Gastrocnemius medialis (tissue), 4 donors: ENCODE results near the gene ELOA. TPM values are rescaled to one million over a fixed set of nuclear protein-coding genes. Genes with fewer than 3 reads are reported as not detected.
A peak's percentile ranks its signal among the peaks of the same experiment; 100 is the strongest.

ENCODE experiments used
- ATAC-seq, 2 donors: fragments of 150-250 bp; one replicate each; pipeline ENCODE4 v1.9.1; 2016
- DNase-seq, 2 donors: peaks; one replicate each; pipeline ENCODE4 v3.0.0-alpha.2; 2019
- H3K27ac ChIP-seq, 4 donors: fragments of 200-600 bp; sonication (generic); 1 replicate in 1 of 4; 2 replicates in 3 of 4; pipeline ENCODE4 v1.5.1; 2016 to 2018; ENCODE audit warnings: mild to moderate bottlenecking in 2 of 4, moderate library complexity in 1 of 4
- H3K27me3 ChIP-seq, 3 donors: fragments of 200-600 bp; sonication (generic) in 2 of 3; 1 replicate in 1 of 3; 2 replicates in 2 of 3; pipeline versions ENCODE4 v1.5.1 to v1.6.0; 2016 to 2019; ENCODE audit warnings: mild to moderate bottlenecking in 1 of 3, moderate library complexity in 1 of 3
- H3K36me3 ChIP-seq, 2 donors: fragments of 200-600 bp; sonication (generic) in 1 of 2; one replicate each; pipeline ENCODE4 v1.5.1; 2017 to 2018
- H3K4me1 ChIP-seq, 2 donors: fragments of 200-600 bp; sonication (generic) in 1 of 2; one replicate each; pipeline ENCODE4 v1.5.1; 2016 to 2017; ENCODE audit warnings: mild to moderate bottlenecking in 2 of 2
- H3K4me3 ChIP-seq, 4 donors: fragments of 200-600 bp; sonication (generic) in 3 of 4; 1 replicate in 1 of 4; 2 replicates in 3 of 4; pipeline ENCODE4 v1.5.1; 2016 to 2019; ENCODE audit warnings: mild to moderate bottlenecking in 2 of 4
- H3K9me3 ChIP-seq, 3 donors: fragments of 200-600 bp; sonication (generic) in 2 of 3; 1 replicate in 1 of 3; 2 replicates in 2 of 3; pipeline ENCODE4 v1.5.1; 2016 to 2019
- CTCF ChIP-seq, 5 experiments: fragments of 450-650 bp in 3 of 5; fragments of 200-600 bp in 2 of 5; sonication (generic) in 2 of 5; IDR thresholded peaks in 4 of 5; conservative IDR thresholded peaks in 1 of 5; 1 replicate in 4 of 5; 2 replicates in 1 of 5; pipeline ENCODE4 v1.5.1; 2016 to 2019; ENCODE audit warnings: antibody characterized with exemption in 5 of 5, mild to moderate bottlenecking in 3 of 5, moderate library complexity in 3 of 5
- POLR2A ChIP-seq, 2 donors: fragments of 450-650 bp; IDR thresholded peaks; one replicate each; pipeline ENCODE4 v1.6.1; 2017; ENCODE audit warnings: antibody characterized with exemption in 2 of 2, mild to moderate bottlenecking in 2 of 2, moderate library complexity in 2 of 2
- in situ Hi-C, 4 donors: fragments of 200-750 bp; cut with MboI; loops; one replicate each; pipeline versions ENCODE4 v1.15.0 to v1.8.0; 2017; ENCODE audit warnings: low sequenced_read_pairs in 4 of 4
- intact Hi-C: fragments of 100-400 bp; cut with DNase I; formaldehyde crosslinking; loops from one replicate; pipeline ENCODE4 v1.15.1; 2023; ENCODE audit warnings: low total_unique reads
- total RNA-seq, 4 donors: library from RNA; depleted of rRNA; stranded (reverse); fragments of >200 nt; gene quantifications; one replicate each; pipeline versions ENCODE4 v1.1.0 to v1.2.3, GENCODE V29; 2016

ELOA gene
- total RNA-seq, 4 donors from 2014 or later = 44.7 to 73.0 (median 59.0) TPM

GRCh38 chr1:23795676-23796465, 52.6 kb downstream of the ELOA start:
- ATAC-seq (no peak), DNase-seq (no peak)
- no peak overlapping the region for H3K27ac ChIP-seq
- H3K9me3 ChIP-seq = no peaks in the 10 kb centered on the region
- peaks cover 18 to 35% of the 10 kb centered on the region in 2 donors for H3K4me1 ChIP-seq
- H3K4me3 ChIP-seq = no peak overlapping the region
- TF ChIP-seq CTCF (IDR thresholded peaks at IDR 0.05 in 4 of 5, conservative IDR thresholded peaks at IDR 0.05 in 1 of 5) (no peak), POLR2A (IDR thresholded peaks at IDR 0.05) (no peak)
- peaks cover 0 to 28% of the 10 kb centered on the region in 2 donors for H3K36me3 ChIP-seq
- H3K27me3 ChIP-seq = no peaks in the 10 kb centered on the region
- in situ Hi-C loops (no loop called here), intact Hi-C loops (no loop called here)

GRCh38 chr1:23796466-23797271, 53.4 kb downstream of the ELOA start:
- in situ Hi-C loops = no loop called here
- Histone ChIP-seq H3K4me3 (no peak overlapping the region), H3K27ac (no peak overlapping the region), H3K27me3 (no peaks in the 10 kb centered on the region), H3K36me3 (peaks cover 0 to 28% of the 10 kb centered on the region in 2 donors), H3K9me3 (no peaks in the 10 kb centered on the region), H3K4me1 (peaks cover 21 to 39% of the 10 kb centered on the region in 2 donors)
- intact Hi-C loops = no loop called here
- DNase-seq (no peak), ATAC-seq (no peak)
- TF ChIP-seq POLR2A (IDR thresholded peaks at IDR 0.05) (no peak), CTCF (IDR thresholded peaks at IDR 0.05 in 4 of 5, conservative IDR thresholded peaks at IDR 0.05 in 1 of 5) (peak in 1 of 5 experiments; percentile 20)

GRCh38 chr1:23797478-23798448, 54.5 kb downstream of the ELOA start:
- Histone ChIP-seq H3K4me1 (peaks cover 16 to 30% of the 10 kb centered on the region in 2 donors), H3K36me3 (peaks cover 0 to 28% of the 10 kb centered on the region in 2 donors), H3K9me3 (no peaks in the 10 kb centered on the region), H3K27ac (no peak overlapping the region), H3K4me3 (no peak overlapping the region), H3K27me3 (no peaks in the 10 kb centered on the region)
- DNase-seq = no peak
- no peak for ATAC-seq
- intact Hi-C loops (no loop called here), in situ Hi-C loops (no loop called here)
- TF ChIP-seq POLR2A (IDR thresholded peaks at IDR 0.05) = no peak
- TF ChIP-seq CTCF (IDR thresholded peaks at IDR 0.05 in 4 of 5, conservative IDR thresholded peaks at IDR 0.05 in 1 of 5) = no peak

- peak overlapping the region; percentile 87 to 98 (median 94) for H3K27ac ChIP-seq
- no peak for ATAC-seq
Measured at GRCh38 chr1:23798662-23799142, 55.4 kb downstream of the ELOA start.

More at GRCh38 chr1:23798662-23799142, 55.4 kb downstream of the ELOA start:
- Histone ChIP-seq H3K27me3 (no peaks in the 10 kb centered on the region), H3K9me3 (no peaks in the 10 kb centered on the region), H3K4me1 (peaks cover 16 to 25% of the 10 kb centered on the region in 2 donors), H3K36me3 (peaks cover 0 to 20% of the 10 kb centered on the region in 2 donors), H3K4me3 (peak overlapping the region in 1 of 4 donors; percentile 72)
- TF ChIP-seq CTCF (IDR thresholded peaks at IDR 0.05 in 4 of 5, conservative IDR thresholded peaks at IDR 0.05 in 1 of 5) = no peak
- no peak for TF ChIP-seq POLR2A (IDR thresholded peaks at IDR 0.05)
- intact Hi-C loops = no loop called here
- in situ Hi-C loops = no loop called here
- no peak for DNase-seq
